Cardiac muscle cell (in vitro differentiated cells and primary cell): ENCODE results near the gene HERC3. TPM values are rescaled to one million over a fixed set of nuclear protein-coding genes. Genes with fewer than 3 reads are reported as not detected.
A peak's percentile ranks its signal among the peaks of the same experiment; 100 is the strongest.

ENCODE experiments used
- DNase-seq, 2 donors: peaks; one replicate each; pipeline versions ENCODE4 v3.0.0 to v3.0.0-alpha.2; 2010 to 2017; ENCODE audit warnings: low read depth in 1 of 2, low spot score in 1 of 2
- H3K27ac ChIP-seq: fragments of 200-600 bp; sonication (generic); 2 replicates; pipeline ENCODE4 v1.5.1; 2016
- H3K27me3 ChIP-seq: fragments of 200-600 bp; sonication (generic); 2 replicates; pipeline ENCODE4 v1.6.0; 2016; ENCODE audit warnings: control low read depth
- H3K36me3 ChIP-seq: fragments of 200-600 bp; sonication (generic); 2 replicates; pipeline ENCODE4 v1.5.1; 2016; ENCODE audit warnings: control low read depth
- H3K4me1 ChIP-seq: fragments of 200-600 bp; sonication (generic); 2 replicates; pipeline ENCODE4 v1.8.1; 2017; ENCODE audit warnings: low read depth, mild to moderate bottlenecking, mixed run types
- H3K4me3 ChIP-seq: fragments of 200-600 bp; sonication (generic); 2 replicates; pipeline ENCODE4 v1.5.1; 2016; ENCODE audit warnings: mild to moderate bottlenecking
- H3K9me3 ChIP-seq: fragments of 200-600 bp; sonication (generic); 2 replicates; pipeline ENCODE4 v1.5.1; 2017; ENCODE audit warnings: low read depth, mild to moderate bottlenecking, control low read depth
- CTCF ChIP-seq: IDR thresholded peaks from 2 replicates; pipeline ENCODE4 v1.5.1; 2012; ENCODE audit warnings: low read depth, mild to moderate bottlenecking, low read length
- polyA plus RNA-seq: library from polyadenylated mRNA; unstranded; fragments of >200 nt; fragmentation: Nextera tagmentation; extraction: Ambion mirVana; gene quantifications from 2 replicates; pipeline ENCODE4 v1.2.1, GENCODE V29; 2016
- total RNA-seq: library from RNA; depleted of rRNA; stranded (reverse); fragments of >200 nt; gene quantifications from 2 replicates; pipeline ENCODE4 v1.2.3, GENCODE V29; 2016

Gene HERC3
- total and polyA plus RNA-seq, 2 experiments from 2014 or later = 29.4 to 35.3 TPM

- no peak for DNase-seq
These were observed 104.3 kb downstream of the HERC3 start for GRCh38 chr4:88696630-88697029.

GRCh38 chr4:88697141-88697540 lies 104.9 kb downstream of the HERC3 start:
- H3K27ac ChIP-seq = no peak overlapping the region
- peak in 1 of 2 donors; percentile 49 for DNase-seq

More at GRCh38 chr4:88696630-88697029, 104.3 kb downstream of the HERC3 start:
- H3K4me1 ChIP-seq = no peaks in the 10 kb centered on the region
- H3K27me3 ChIP-seq = no peaks in the 10 kb centered on the region
- no peaks in the 10 kb centered on the region for H3K9me3 ChIP-seq
- H3K4me3 ChIP-seq = no peak overlapping the region
- peaks cover 4% of the 10 kb centered on the region for H3K36me3 ChIP-seq
- no peak for TF ChIP-seq CTCF
- H3K27ac ChIP-seq = no peak overlapping the region

GRCh38 chr4:88697588-88698329 lies 105.5 kb downstream of the HERC3 start, which contains the start of gene NAP1L5:
TSS of gene NAP1L5 (minus strand) at chr4:88697829. CDS start at chr4:88697754, 75 bp downstream.
- Histone ChIP-seq H3K4me1 (no peaks in the 10 kb centered on the region), H3K27me3 (no peaks in the 10 kb centered on the region), H3K9me3 (no peaks in the 10 kb centered on the region), H3K27ac (no peak within 1 kb of the TSS), H3K4me3 (peak within 1 kb of the TSS; percentile 44), H3K36me3 (peaks cover under 1% of the 10 kb centered on the region)
- TF ChIP-seq CTCF = no peak
- DNase-seq = peak; percentile 35 to 85

More at GRCh38 chr4:88697141-88697540, 104.9 kb downstream of the HERC3 start:
- Histone ChIP-seq H3K36me3 (peaks cover 4% of the 10 kb centered on the region), H3K4me1 (no peaks in the 10 kb centered on the region), H3K27me3 (no peaks in the 10 kb centered on the region), H3K4me3 (peak overlapping the region; percentile 44), H3K9me3 (no peaks in the 10 kb centered on the region)
- no peak for TF ChIP-seq CTCF

GRCh38 chr4:88698519-88698918 lies 106.2 kb downstream of the HERC3 start:
- Histone ChIP-seq H3K27me3 (no peaks in the 10 kb centered on the region), H3K36me3 (no peaks in the 10 kb centered on the region), H3K9me3 (no peaks in the 10 kb centered on the region), H3K27ac (no peak overlapping the region), H3K4me1 (no peaks in the 10 kb centered on the region), H3K4me3 (no peak overlapping the region)
- no peak for DNase-seq
- no peak for TF ChIP-seq CTCF

GRCh38 chr4:88702782-88703181 lies 110.5 kb downstream of the HERC3 start:
- no peaks in the 10 kb centered on the region for H3K9me3 ChIP-seq
- no peak overlapping the region for H3K27ac ChIP-seq
- peaks cover 14% of the 10 kb centered on the region for H3K36me3 ChIP-seq
- H3K27me3 ChIP-seq = no peaks in the 10 kb centered on the region
- no peak for TF ChIP-seq CTCF
- DNase-seq = no peak
- H3K4me3 ChIP-seq = no peak overlapping the region
- H3K4me1 ChIP-seq = peaks cover 6% of the 10 kb centered on the region
